Breast epithelium (tissue), 4 donors: ENCODE data around the gene IL10. TPM values are rescaled to one million over a fixed set of nuclear protein-coding genes. Genes with fewer than 3 reads are reported as not detected.

Source experiments
- DNase-seq, 2 donors: peaks; one replicate each; pipeline ENCODE4 v3.0.0-alpha.2; 2019; ENCODE audit warnings: low spot score in 2 of 2
- H3K27ac ChIP-seq, 2 donors: fragments of 200-600 bp; sonication (generic) in 1 of 2; one replicate each; pipeline ENCODE4 v1.5.1; 2016 to 2019; ENCODE audit warnings: mild to moderate bottlenecking in 1 of 2
- H3K27me3 ChIP-seq, 2 donors: fragments of 200-600 bp; sonication (generic) in 1 of 2; one replicate each; pipeline versions ENCODE4 v1.5.1 to v1.6.0; 2017 to 2019; ENCODE audit warnings: control low read depth in 1 of 2, mild to moderate bottlenecking in 1 of 2
- H3K36me3 ChIP-seq: fragments of 200-600 bp; one replicate; pipeline ENCODE4 v1.5.1; 2019
- H3K4me1 ChIP-seq, 2 donors: fragments of 200-600 bp; sonication (generic); one replicate each; pipeline ENCODE4 v1.5.1; 2016 to 2019; ENCODE audit warnings: control low read depth in 1 of 2
- H3K4me3 ChIP-seq, 3 donors: fragments of 200-600 bp; sonication (generic); 1 replicate in 2 of 3; 2 replicates in 1 of 3; pipeline ENCODE4 v1.5.1; 2016 to 2019; ENCODE audit warnings: mild to moderate bottlenecking in 3 of 3, moderate library complexity in 2 of 3
- H3K9me3 ChIP-seq, 2 donors: fragments of 200-600 bp; sonication (generic) in 1 of 2; one replicate each; pipeline ENCODE4 v1.5.1; 2016 to 2019; ENCODE audit warnings: control low read depth in 1 of 2
- POLR2A ChIP-seq: fragments of 450-650 bp; IDR thresholded peaks from one replicate; pipeline ENCODE4 v1.6.1; 2016; ENCODE audit warnings: antibody characterized with exemption, mild to moderate bottlenecking, moderate library complexity
- POLR2AphosphoS5 ChIP-seq, 3 donors: sonication (generic); formaldehyde crosslinking; IDR thresholded peaks; one replicate each; pipeline ENCODE4 v1.6.1; 2017; ENCODE audit warnings: antibody characterized with exemption in 3 of 3
- intact Hi-C: fragments of 100-400 bp; cut with DNase I; formaldehyde crosslinking; loops from one replicate; pipeline ENCODE4 v1.15.1; 2023; ENCODE audit warnings: low total_unique reads
- total RNA-seq, 3 donors: library from RNA; depleted of rRNA; stranded (reverse); fragments of >200 nt; gene quantifications; one replicate each; pipeline ENCODE4 v1.1.0, GENCODE V29; 2016
- TF ChIP-seq, protein P1 (sequence below), 3 donors: fragments of 450-650 bp; IDR thresholded peaks; one replicate each; pipeline ENCODE4 v1.5.1; 2016 to 2017; ENCODE audit warnings: antibody characterized with exemption in 3 of 3, mild to moderate bottlenecking in 3 of 3, moderate library complexity in 3 of 3

The IL10 gene
- total RNA-seq: 1 to 10 TPM in 2 of 3 donors, under 1 TPM in 1; 0.98 to 5.3 (median 4.3) TPM

GRCh38 chr1:206772243-206772937 is at the start of gene IL10:
TSS of gene IL10 (minus strand) at chr1:206772494. CDS start at chr1:206772435, 59 bp downstream.
- H3K27me3 ChIP-seq: no peaks in the 10 kb centered on the region

GRCh38 chr1:206821493-206821892 is 49.2 kb upstream of the IL10 start:
- H3K9me3 ChIP-seq: no peaks in the 10 kb centered on the region
- no peak for DNase-seq
- no peak overlapping the region for H3K4me3 ChIP-seq
- H3K36me3 ChIP-seq: no peaks in the 10 kb centered on the region
- no peaks in the 10 kb centered on the region for H3K4me1 ChIP-seq
- TF ChIP-seq POLR2A (no peak), POLR2AphosphoS5 (IDR thresholded peaks at IDR 0.05) (no peak)
- TF ChIP-seq, protein P1, sequence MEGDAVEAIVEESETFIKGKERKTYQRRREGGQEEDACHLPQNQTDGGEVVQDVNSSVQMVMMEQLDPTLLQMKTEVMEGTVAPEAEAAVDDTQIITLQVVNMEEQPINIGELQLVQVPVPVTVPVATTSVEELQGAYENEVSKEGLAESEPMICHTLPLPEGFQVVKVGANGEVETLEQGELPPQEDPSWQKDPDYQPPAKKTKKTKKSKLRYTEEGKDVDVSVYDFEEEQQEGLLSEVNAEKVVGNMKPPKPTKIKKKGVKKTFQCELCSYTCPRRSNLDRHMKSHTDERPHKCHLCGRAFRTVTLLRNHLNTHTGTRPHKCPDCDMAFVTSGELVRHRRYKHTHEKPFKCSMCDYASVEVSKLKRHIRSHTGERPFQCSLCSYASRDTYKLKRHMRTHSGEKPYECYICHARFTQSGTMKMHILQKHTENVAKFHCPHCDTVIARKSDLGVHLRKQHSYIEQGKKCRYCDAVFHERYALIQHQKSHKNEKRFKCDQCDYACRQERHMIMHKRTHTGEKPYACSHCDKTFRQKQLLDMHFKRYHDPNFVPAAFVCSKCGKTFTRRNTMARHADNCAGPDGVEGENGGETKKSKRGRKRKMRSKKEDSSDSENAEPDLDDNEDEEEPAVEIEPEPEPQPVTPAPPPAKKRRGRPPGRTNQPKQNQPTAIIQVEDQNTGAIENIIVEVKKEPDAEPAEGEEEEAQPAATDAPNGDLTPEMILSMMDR (IDR thresholded peaks at IDR 0.05): no peak
- H3K27ac ChIP-seq: no peak overlapping the region
- intact Hi-C loops: no loop called here
- H3K27me3 ChIP-seq: no peaks in the 10 kb centered on the region

More at GRCh38 chr1:206772243-206772937, at the start of gene IL10:
- H3K9me3 ChIP-seq: no peaks in the 10 kb centered on the region
- H3K27ac ChIP-seq: no peak within 1 kb of the TSS
- TF ChIP-seq POLR2A: no peak
- TF ChIP-seq, protein P1 (IDR thresholded peaks at IDR 0.05): no peak
- TF ChIP-seq POLR2AphosphoS5 (IDR thresholded peaks at IDR 0.05): no peak
- no peaks in the 10 kb centered on the region for H3K4me1 ChIP-seq
- intact Hi-C loops: no loop called here
- DNase-seq: no peak
- no peaks in the 10 kb centered on the region for H3K36me3 ChIP-seq
- H3K4me3 ChIP-seq: peak within 1 kb of the TSS in 1 of 3 donors; percentile 8

- Histone ChIP-seq H3K9me3 (peaks cover 0 to 4% of the 10 kb centered on the region in 2 donors), H3K27me3 (no peaks in the 10 kb centered on the region), H3K27ac (no peak overlapping the region), H3K36me3 (no peaks in the 10 kb centered on the region), H3K4me3 (no peak overlapping the region), H3K4me1 (no peaks in the 10 kb centered on the region)
- TF ChIP-seq POLR2A (no peak), POLR2AphosphoS5 (IDR thresholded peaks at IDR 0.05) (no peak)
- TF ChIP-seq, protein P1 (IDR thresholded peaks at IDR 0.05): no peak
- intact Hi-C loops: loop anchor here (2.0 kb wide), 1 partner anchor 102 kb away; no protein-coding TSS in a partner anchor
- DNase-seq: no peak
These were observed 44.3 kb upstream of the IL10 start for GRCh38 chr1:206816390-206817287.

GRCh38 chr1:206814716-206815341 is 42.5 kb upstream of the IL10 start:
- intact Hi-C loops: no loop called here
- no peaks in the 10 kb centered on the region for H3K4me1 ChIP-seq
- H3K36me3 ChIP-seq: no peaks in the 10 kb centered on the region
- no peaks in the 10 kb centered on the region for H3K27me3 ChIP-seq
- H3K9me3 ChIP-seq: peaks cover 0 to 4% of the 10 kb centered on the region in 2 donors
- no peak for TF ChIP-seq POLR2AphosphoS5 (IDR thresholded peaks at IDR 0.05)
- TF ChIP-seq, protein P1 (IDR thresholded peaks at IDR 0.05): no peak
- TF ChIP-seq POLR2A: no peak
- no peak overlapping the region for H3K27ac ChIP-seq
- DNase-seq: no peak
- H3K4me3 ChIP-seq: no peak overlapping the region
